ENCODE results near the gene NFE2L2. TPM values are rescaled to one million over a fixed set of nuclear protein-coding genes. Genes with fewer than 3 reads are reported as not detected.

The NFE2L2 gene
- total RNA-seq, 1 experiment from 2014 or later, result 26.3 TPM

DNA sequence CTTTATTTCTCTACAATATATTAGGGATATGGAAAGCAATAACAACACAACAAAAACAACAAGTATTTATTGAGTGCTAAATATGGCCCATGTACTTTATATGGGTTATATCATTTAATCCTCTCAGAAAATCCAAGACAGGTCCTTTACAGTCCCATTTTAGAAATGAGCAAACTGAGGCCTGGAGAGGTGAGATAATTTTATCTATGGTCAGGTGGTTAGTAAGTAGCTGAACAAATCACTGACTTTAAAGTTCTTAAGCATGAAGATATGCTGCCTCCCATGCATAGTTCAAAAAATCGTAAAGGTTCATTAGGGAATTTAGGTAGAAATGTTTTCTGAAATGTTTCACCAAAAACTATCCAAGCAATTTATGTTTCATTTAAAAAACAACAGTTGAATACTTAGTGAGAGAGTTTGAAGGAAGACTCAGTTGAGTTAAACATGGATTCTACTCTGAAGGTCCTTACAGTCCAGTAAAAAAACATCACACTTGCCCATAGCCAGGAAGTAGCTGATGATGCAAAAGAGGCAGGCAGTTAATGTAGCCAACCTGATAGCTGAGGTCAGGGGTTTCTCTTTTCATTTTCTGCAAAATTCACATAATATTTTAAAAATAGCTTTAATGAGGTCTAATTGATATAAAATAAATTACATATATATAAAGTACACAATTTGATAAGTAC, 7.6 kb upstream of the NFE2L2 start (continued):
- TF ChIP-seq PRDM15 (CRISPR knock-in tag; IDR thresholded peaks at IDR 0.05), result no peak
- TF ChIP-seq NR3C1 (CRISPR knock-in tag; conservative IDR thresholded peaks at IDR 0.05; ENCODE audit: low read depth), result no peak

DNA sequence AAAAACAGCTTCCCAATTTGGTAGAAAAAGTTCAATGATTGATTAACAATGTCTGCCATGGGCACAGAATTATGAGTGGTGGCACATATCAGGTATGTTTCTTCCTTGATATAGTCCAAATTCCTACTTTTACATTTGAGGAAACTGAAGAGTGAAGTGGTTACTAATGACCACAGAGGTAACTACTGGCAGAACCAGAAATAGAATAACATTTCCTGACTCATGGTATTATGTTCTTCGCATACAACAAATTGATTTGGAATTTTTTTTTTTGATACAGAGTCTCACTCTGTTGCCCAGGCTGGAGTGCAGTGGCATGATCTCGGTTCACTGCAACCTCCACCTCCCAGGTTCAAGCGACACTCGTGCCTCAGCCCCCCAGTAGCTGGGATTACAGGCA, 6.0 kb upstream of the NFE2L2 start:
- no peak for TF ChIP-seq ZNF317 (CRISPR knock-in tag; IDR thresholded peaks at IDR 0.05; ENCODE audit: borderline replicate concordance, low read depth)
- no peak for TF ChIP-seq EMX1 (CRISPR knock-in tag; IDR thresholded peaks at IDR 0.05)
- no peak for TF ChIP-seq MXD4 (CRISPR knock-in tag; IDR thresholded peaks at IDR 0.05; ENCODE audit: borderline replicate concordance)
- TF ChIP-seq, protein P1, sequence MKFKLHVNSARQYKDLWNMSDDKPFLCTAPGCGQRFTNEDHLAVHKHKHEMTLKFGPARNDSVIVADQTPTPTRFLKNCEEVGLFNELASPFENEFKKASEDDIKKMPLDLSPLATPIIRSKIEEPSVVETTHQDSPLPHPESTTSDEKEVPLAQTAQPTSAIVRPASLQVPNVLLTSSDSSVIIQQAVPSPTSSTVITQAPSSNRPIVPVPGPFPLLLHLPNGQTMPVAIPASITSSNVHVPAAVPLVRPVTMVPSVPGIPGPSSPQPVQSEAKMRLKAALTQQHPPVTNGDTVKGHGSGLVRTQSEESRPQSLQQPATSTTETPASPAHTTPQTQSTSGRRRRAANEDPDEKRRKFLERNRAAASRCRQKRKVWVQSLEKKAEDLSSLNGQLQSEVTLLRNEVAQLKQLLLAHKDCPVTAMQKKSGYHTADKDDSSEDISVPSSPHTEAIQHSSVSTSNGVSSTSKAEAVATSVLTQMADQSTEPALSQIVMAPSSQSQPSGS (CRISPR knock-in tag; IDR thresholded peaks at IDR 0.05; ENCODE audit: borderline replicate concordance, low read depth), result no peak
- no peak for TF ChIP-seq OVOL2 (CRISPR knock-in tag; IDR thresholded peaks at IDR 0.05; ENCODE audit: borderline replicate concordance)
- TF ChIP-seq FOXK1 (CRISPR knock-in tag; IDR thresholded peaks at IDR 0.05), result no peak
- no peak for TF ChIP-seq GABPB1 (CRISPR knock-in tag; IDR thresholded peaks at IDR 0.05)
- TF ChIP-seq, protein P2, sequence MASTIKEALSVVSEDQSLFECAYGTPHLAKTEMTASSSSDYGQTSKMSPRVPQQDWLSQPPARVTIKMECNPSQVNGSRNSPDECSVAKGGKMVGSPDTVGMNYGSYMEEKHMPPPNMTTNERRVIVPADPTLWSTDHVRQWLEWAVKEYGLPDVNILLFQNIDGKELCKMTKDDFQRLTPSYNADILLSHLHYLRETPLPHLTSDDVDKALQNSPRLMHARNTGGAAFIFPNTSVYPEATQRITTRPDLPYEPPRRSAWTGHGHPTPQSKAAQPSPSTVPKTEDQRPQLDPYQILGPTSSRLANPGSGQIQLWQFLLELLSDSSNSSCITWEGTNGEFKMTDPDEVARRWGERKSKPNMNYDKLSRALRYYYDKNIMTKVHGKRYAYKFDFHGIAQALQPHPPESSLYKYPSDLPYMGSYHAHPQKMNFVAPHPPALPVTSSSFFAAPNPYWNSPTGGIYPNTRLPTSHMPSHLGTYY (CRISPR knock-in tag; IDR thresholded peaks at IDR 0.05), result no peak
- no peak for TF ChIP-seq KAT7 (CRISPR knock-in tag; IDR thresholded peaks at IDR 0.05; ENCODE audit: borderline replicate concordance)
- no peak for TF ChIP-seq JUN (CRISPR knock-in tag; IDR thresholded peaks at IDR 0.05)
- TF ChIP-seq ZNF671 (CRISPR knock-in tag; IDR thresholded peaks at IDR 0.05), result no peak
- TF ChIP-seq, protein P3, sequence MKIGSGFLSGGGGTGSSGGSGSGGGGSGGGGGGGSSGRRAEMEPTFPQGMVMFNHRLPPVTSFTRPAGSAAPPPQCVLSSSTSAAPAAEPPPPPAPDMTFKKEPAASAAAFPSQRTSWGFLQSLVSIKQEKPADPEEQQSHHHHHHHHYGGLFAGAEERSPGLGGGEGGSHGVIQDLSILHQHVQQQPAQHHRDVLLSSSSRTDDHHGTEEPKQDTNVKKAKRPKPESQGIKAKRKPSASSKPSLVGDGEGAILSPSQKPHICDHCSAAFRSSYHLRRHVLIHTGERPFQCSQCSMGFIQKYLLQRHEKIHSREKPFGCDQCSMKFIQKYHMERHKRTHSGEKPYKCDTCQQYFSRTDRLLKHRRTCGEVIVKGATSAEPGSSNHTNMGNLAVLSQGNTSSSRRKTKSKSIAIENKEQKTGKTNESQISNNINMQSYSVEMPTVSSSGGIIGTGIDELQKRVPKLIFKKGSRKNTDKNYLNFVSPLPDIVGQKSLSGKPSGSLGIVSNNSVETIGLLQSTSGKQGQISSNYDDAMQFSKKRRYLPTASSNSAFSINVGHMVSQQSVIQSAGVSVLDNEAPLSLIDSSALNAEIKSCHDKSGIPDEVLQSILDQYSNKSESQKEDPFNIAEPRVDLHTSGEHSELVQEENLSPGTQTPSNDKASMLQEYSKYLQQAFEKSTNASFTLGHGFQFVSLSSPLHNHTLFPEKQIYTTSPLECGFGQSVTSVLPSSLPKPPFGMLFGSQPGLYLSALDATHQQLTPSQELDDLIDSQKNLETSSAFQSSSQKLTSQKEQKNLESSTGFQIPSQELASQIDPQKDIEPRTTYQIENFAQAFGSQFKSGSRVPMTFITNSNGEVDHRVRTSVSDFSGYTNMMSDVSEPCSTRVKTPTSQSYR (CRISPR knock-in tag; IDR thresholded peaks at IDR 0.05), result no peak
- ChIA-PET CTCF (interaction anchor here (1.2 kb wide), 1 partner anchor 73 kb away, joined by 3 read pairs; no protein-coding TSS in a partner anchor), POLR2A (no interaction called here)
- no peaks in the 10 kb centered on the region for H3K36me3 Mint-ChIP-seq
- ATAC-seq, result no peak
- no peak overlapping the region for H3K27ac Mint-ChIP-seq
- no peak for DNase-seq (ENCODE audit: low spot score)
- H3K4me1 Mint-ChIP-seq, result peaks cover 30% of the 10 kb centered on the region
- H3K27me3 Mint-ChIP-seq (ENCODE audit: low read depth), result no peaks in the 10 kb centered on the region
- no peak overlapping the region for H3K4me3 Mint-ChIP-seq
- no peaks in the 10 kb centered on the region for H3K9me3 Mint-ChIP-seq

GRCh38 chr2:177268901-177269300, 4.4 kb upstream of the NFE2L2 start:
- no peak for DNase-seq (ENCODE audit: low spot score)
- Mint-ChIP-seq H3K36me3 (no peaks in the 10 kb centered on the region), H3K4me1 (peaks cover 32% of the 10 kb centered on the region), H3K4me3 (no peak overlapping the region), H3K27ac (no peak overlapping the region), H3K27me3 (ENCODE audit: low read depth) (no peaks in the 10 kb centered on the region), H3K9me3 (no peaks in the 10 kb centered on the region)
- no peak for ATAC-seq
- POLR2A ChIA-PET, result no interaction called here
- CTCF ChIA-PET, result no interaction called here
- TF ChIP-seq TCF7 (CRISPR knock-in tag; IDR thresholded peaks at IDR 0.05; ENCODE audit: low read depth) (no peak), ZBTB21 (CRISPR knock-in tag; IDR thresholded peaks at IDR 0.05; ENCODE audit: borderline replicate concordance) (no peak), ZNF317 (CRISPR knock-in tag; IDR thresholded peaks at IDR 0.05; ENCODE audit: borderline replicate concordance, low read depth) (no peak), AFF4 (CRISPR knock-in tag; IDR thresholded peaks at IDR 0.05; ENCODE audit: borderline replicate concordance) (no peak), GRHL2 (CRISPR knock-in tag; IDR thresholded peaks at IDR 0.05; ENCODE audit: insufficient replicate concordance, severe bottlenecking) (no peak), NFE2L1 (CRISPR knock-in tag; IDR thresholded peaks at IDR 0.05) (no peak)
